ENCODE results near the gene BOD1.
A peak's percentile ranks its signal among the peaks of the same experiment; 100 is the strongest.

The BOD1 gene

GRCh38 chr5:173645890-173646574 is 29.6 kb upstream of the BOD1 start:
- no peak for DNase-seq
- Mint-ChIP-seq H3K27me3 (peaks cover 11 to 21% of the 10 kb centered on the region in 2 donors), H3K27ac (no peak overlapping the region), H3K9me3 (peaks cover 2 to 5% of the 10 kb centered on the region in 2 donors), H3K4me3 (no peak overlapping the region), H3K36me3 (no peaks in the 10 kb centered on the region), H3K4me1 (peaks cover 13 to 20% of the 10 kb centered on the region in 2 donors)
- no peak for ATAC-seq (replicated peaks)

DNA sequence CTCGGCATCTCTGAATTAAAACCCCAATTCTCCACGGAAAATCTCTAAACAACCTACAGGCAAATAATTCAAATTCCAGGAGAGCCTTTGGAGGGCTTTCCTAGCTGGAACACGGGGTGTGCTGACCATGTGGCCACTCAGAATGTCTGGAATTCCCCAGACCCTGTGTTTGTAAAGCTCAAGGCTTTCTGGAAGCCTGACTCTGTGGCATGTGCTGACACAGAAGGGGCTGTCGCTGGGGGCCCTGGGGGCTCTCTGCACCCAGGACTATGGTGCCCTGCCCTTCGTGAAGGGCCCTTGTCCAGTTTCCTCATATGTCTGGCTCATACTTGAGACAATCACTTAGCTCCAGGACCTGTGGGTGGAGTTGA is 29.0 kb upstream of the BOD1 start:
- H3K36me3 Mint-ChIP-seq = no peaks in the 10 kb centered on the region
- no peak for DNase-seq
- no peak for ATAC-seq (replicated peaks)
- no peak overlapping the region for H3K4me3 Mint-ChIP-seq
- no peak overlapping the region for H3K27ac Mint-ChIP-seq
- H3K27me3 Mint-ChIP-seq = peaks cover 5 to 15% of the 10 kb centered on the region in 2 donors
- H3K9me3 Mint-ChIP-seq = no peaks in the 10 kb centered on the region
- H3K4me1 Mint-ChIP-seq = peaks cover 15 to 20% of the 10 kb centered on the region in 2 donors

DNA sequence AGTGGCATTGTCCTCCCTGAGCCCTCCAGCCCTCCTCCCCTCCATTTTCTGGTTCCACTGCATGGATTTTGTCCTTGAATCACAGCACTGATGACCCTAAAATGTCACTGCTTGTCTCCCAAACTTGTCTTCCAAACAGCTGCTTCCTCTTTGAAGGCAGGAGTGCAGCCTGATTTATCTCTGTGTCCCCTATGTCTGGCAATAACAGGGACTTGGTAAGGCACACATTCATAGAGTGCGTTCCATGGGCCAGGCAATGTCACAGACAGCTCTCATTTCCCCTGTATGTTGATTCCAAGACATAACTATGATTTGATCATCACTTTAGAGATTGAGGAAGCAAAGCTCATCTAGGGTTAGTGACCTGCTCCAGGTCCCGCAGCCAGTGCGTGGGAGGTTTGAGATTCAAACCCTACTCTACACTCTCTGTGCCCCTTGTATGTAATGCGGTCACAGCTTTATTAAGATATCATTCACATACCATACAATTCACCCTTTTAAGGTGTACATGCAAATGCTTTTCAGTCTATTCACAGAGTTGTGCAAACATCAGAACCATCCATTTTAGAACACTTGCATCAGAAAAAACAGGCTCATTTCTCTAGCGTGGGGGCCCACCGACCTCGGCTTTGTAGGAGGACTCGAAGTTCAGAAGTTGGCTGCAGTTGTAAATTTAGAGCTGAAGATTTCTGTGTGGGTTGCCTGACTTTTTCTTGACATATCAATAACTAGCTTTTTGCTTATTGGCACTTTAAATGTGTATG is 28.4 kb upstream of the BOD1 start:
- Mint-ChIP-seq H3K36me3 (no peaks in the 10 kb centered on the region), H3K4me3 (no peak overlapping the region), H3K9me3 (no peaks in the 10 kb centered on the region), H3K27ac (no peak overlapping the region), H3K27me3 (peaks cover 0 to 11% of the 10 kb centered on the region in 2 donors), H3K4me1 (peaks cover 15 to 20% of the 10 kb centered on the region in 2 donors)
- DNase-seq (no peak), ATAC-seq (replicated peaks) (peak in 1 of 2 donors; percentile 33)

DNA sequence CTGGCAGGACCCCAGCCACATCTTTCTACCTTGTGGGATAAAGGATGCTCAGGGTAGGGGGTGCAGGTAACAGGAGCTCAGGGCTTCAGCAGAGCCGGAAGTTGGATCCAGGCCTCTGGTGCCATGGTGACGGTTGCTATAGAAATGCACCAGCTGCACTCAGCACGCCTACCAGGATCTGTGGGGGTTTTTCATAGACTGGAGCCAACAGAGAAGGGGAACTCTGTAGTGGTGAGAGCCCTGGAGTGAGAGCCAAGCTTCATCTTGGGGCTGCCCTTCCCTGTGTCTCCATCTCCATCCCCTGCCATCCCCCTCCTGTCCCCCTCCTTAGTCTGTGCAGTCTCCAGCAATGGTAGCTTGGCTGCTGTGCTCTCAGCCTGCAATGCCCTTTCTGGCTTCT is 27.5 kb upstream of the BOD1 start:
- no peaks in the 10 kb centered on the region for H3K9me3 Mint-ChIP-seq
- H3K27ac Mint-ChIP-seq = peak overlapping the region; percentile 38
- peaks cover 0 to 11% of the 10 kb centered on the region in 2 donors for H3K27me3 Mint-ChIP-seq
- ATAC-seq (replicated peaks) (peak; percentile 74 to 91), DNase-seq (peak; percentile 9)
- H3K4me3 Mint-ChIP-seq = no peak overlapping the region
- no peaks in the 10 kb centered on the region for H3K36me3 Mint-ChIP-seq
- peaks cover 15 to 20% of the 10 kb centered on the region in 2 donors for H3K4me1 Mint-ChIP-seq

- Mint-ChIP-seq H3K4me3 (no peak overlapping the region), H3K27me3 (peaks cover 0 to under 1% of the 10 kb centered on the region in 2 donors), H3K27ac (peak overlapping the region; percentile 9), H3K36me3 (no peaks in the 10 kb centered on the region), H3K4me1 (peaks cover 17 to 20% of the 10 kb centered on the region in 2 donors), H3K9me3 (no peaks in the 10 kb centered on the region)
- ATAC-seq (replicated peaks) (no peak), DNase-seq (no peak)
Measured at GRCh38 chr5:173642895-173643481, 26.5 kb upstream of the BOD1 start.

DNA sequence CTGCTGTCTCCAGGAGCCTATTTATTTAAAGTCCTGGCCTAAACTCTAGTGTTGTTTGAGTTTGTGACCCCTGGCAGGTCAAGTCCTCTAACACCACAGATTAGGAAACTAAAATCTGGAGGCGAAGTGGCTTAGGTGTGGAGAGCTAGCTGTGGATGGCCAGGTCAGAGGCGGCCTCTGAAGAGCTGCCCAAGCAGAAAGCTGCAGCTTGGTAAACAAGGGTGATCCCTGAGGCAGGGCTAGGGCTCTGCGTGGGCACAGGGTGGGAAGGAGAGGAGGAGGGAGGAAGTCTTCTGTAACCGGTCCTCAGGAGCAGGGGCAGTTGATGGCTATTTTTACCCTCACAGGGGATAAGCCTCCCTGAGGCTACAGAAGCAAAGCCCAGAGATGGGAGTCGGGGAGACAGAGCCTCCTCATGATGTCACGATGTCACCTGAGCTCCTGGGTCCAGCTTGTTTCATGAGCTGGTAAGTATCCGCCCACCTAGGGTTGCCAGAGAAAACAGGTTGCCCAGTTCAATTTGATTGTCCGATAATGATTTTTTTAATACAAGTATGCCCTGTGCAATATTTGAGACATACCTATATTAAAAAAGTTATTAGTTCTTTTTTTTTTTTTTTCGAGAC is 25.9 kb upstream of the BOD1 start:
- H3K4me1 Mint-ChIP-seq = peaks cover 17 to 24% of the 10 kb centered on the region in 2 donors
- no peaks in the 10 kb centered on the region for H3K9me3 Mint-ChIP-seq
- no peaks in the 10 kb centered on the region for H3K27me3 Mint-ChIP-seq
- H3K4me3 Mint-ChIP-seq = no peak overlapping the region
- no peak for DNase-seq
- ATAC-seq (replicated peaks) = no peak
- H3K27ac Mint-ChIP-seq = no peak overlapping the region
- no peaks in the 10 kb centered on the region for H3K36me3 Mint-ChIP-seq

DNA sequence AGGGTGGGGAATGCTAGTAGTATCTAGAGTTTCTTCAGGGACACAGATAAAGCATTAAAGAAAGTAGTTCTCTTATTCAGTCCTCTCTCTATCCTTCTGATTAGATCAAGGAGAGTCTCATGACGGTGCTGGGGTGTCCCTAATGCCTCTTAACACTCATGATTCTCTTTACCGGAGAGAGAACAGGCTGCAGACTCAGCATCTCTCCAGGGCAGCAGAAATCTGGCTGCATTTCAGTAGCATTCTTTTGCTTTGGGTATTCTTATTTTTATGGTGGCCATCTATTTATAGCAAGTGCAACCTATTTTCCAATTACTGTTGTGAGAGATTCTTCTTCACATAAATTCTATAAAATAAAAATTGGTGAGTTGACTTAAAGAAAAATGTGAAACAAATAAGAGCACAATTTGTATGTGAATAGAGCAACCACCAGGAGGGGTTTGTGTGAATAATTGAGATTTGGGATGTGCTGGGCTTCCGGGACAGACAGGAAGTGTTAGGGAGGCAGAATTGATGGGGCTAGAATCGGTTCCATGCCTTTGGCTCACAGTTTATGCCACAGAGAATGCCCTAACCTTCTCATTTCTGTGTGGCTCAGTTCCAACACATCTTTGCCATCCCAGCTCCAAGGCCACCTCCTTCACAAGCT is 23.8 kb upstream of the BOD1 start:
- peaks cover 19 to 26% of the 10 kb centered on the region in 2 donors for H3K4me1 Mint-ChIP-seq
- no peaks in the 10 kb centered on the region for H3K27me3 Mint-ChIP-seq
- no peaks in the 10 kb centered on the region for H3K9me3 Mint-ChIP-seq
- H3K27ac Mint-ChIP-seq = no peak overlapping the region
- DNase-seq = no peak
- no peak overlapping the region for H3K4me3 Mint-ChIP-seq
- ATAC-seq (replicated peaks) = no peak
- H3K36me3 Mint-ChIP-seq = no peaks in the 10 kb centered on the region

GRCh38 chr5:173638126-173639040 is 21.9 kb upstream of the BOD1 start:
- no peaks in the 10 kb centered on the region for H3K36me3 Mint-ChIP-seq
- H3K27ac Mint-ChIP-seq = no peak overlapping the region
- H3K27me3 Mint-ChIP-seq = peaks cover 0 to 4% of the 10 kb centered on the region in 2 donors
- ATAC-seq (replicated peaks) (peak; percentile 34 to 49), DNase-seq (no peak)
- no peak overlapping the region for H3K4me3 Mint-ChIP-seq
- H3K4me1 Mint-ChIP-seq = peaks cover 7 to 10% of the 10 kb centered on the region in 2 donors
- H3K9me3 Mint-ChIP-seq = no peaks in the 10 kb centered on the region

DNA sequence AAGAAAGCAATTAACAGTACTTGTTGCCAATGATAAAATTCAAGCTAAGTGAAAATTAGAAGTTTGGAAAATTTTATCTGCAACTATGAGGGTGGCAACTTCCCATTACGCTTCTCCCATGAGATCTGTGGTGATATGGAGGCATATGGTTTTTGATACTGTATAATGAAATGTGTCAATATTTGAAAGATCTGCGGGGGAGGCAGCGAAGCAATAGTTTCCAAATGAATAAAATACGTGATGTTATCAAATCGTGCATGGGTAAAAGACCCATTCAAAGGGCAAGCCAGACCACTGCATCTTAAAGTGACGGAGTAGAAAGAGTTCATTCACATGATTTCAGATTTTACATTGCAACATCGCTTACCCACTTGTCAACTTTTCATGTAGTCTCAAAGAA is 20.9 kb upstream of the BOD1 start:
- Mint-ChIP-seq H3K4me1 (peaks cover 7 to 9% of the 10 kb centered on the region in 2 donors), H3K4me3 (no peak overlapping the region), H3K27me3 (peaks cover 0 to 9% of the 10 kb centered on the region in 2 donors), H3K9me3 (no peaks in the 10 kb centered on the region), H3K36me3 (no peaks in the 10 kb centered on the region), H3K27ac (no peak overlapping the region)
- ATAC-seq (replicated peaks) = peak; percentile 79 to 82
- DNase-seq = peak; percentile 11

GRCh38 chr5:173634465-173634983 is 18.1 kb upstream of the BOD1 start:
- peaks cover 5 to 6% of the 10 kb centered on the region in 2 donors for H3K4me1 Mint-ChIP-seq
- no peak overlapping the region for H3K27ac Mint-ChIP-seq
- H3K4me3 Mint-ChIP-seq = no peak overlapping the region
- DNase-seq (no peak), ATAC-seq (replicated peaks) (no peak)
- no peaks in the 10 kb centered on the region for H3K36me3 Mint-ChIP-seq
- no peaks in the 10 kb centered on the region for H3K9me3 Mint-ChIP-seq
- peaks cover 7 to 15% of the 10 kb centered on the region in 2 donors for H3K27me3 Mint-ChIP-seq

DNA sequence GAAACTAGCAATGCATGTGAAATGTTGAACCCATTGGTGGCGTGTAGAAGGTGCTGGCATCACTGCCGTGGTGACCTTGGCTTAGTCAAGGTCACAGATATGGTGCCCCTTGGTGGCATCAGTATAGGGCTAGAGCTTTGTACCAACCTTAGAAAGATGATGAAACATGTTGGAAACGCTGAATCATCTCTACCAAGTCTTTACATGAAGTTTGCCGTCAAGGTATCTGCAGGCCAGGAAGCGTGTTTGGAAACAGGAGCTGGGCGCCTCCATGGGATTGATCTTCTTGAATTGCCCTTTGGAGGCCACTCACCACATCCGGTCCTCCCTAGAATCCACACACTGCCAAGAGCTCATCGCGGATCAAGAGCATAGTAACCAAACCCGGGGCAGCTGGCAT is 16.9 kb upstream of the BOD1 start:
- H3K4me1 Mint-ChIP-seq = peaks cover 3 to 11% of the 10 kb centered on the region in 2 donors
- no peaks in the 10 kb centered on the region for H3K9me3 Mint-ChIP-seq
- no peaks in the 10 kb centered on the region for H3K36me3 Mint-ChIP-seq
- DNase-seq (no peak), ATAC-seq (replicated peaks) (no peak)
- H3K4me3 Mint-ChIP-seq = no peak overlapping the region
- H3K27me3 Mint-ChIP-seq = peaks cover 7 to 15% of the 10 kb centered on the region in 2 donors
- no peak overlapping the region for H3K27ac Mint-ChIP-seq

- peaks cover 0 to 9% of the 10 kb centered on the region in 2 donors for H3K4me1 Mint-ChIP-seq
- H3K9me3 Mint-ChIP-seq = no peaks in the 10 kb centered on the region
- H3K27me3 Mint-ChIP-seq = peaks cover 7 to 15% of the 10 kb centered on the region in 2 donors
- ATAC-seq (replicated peaks) (no peak), DNase-seq (no peak)
- no peak overlapping the region for H3K4me3 Mint-ChIP-seq
- H3K27ac Mint-ChIP-seq = no peak overlapping the region
- no peaks in the 10 kb centered on the region for H3K36me3 Mint-ChIP-seq
Measured at GRCh38 chr5:173631478-173631877, 15.0 kb upstream of the BOD1 start.

DNA sequence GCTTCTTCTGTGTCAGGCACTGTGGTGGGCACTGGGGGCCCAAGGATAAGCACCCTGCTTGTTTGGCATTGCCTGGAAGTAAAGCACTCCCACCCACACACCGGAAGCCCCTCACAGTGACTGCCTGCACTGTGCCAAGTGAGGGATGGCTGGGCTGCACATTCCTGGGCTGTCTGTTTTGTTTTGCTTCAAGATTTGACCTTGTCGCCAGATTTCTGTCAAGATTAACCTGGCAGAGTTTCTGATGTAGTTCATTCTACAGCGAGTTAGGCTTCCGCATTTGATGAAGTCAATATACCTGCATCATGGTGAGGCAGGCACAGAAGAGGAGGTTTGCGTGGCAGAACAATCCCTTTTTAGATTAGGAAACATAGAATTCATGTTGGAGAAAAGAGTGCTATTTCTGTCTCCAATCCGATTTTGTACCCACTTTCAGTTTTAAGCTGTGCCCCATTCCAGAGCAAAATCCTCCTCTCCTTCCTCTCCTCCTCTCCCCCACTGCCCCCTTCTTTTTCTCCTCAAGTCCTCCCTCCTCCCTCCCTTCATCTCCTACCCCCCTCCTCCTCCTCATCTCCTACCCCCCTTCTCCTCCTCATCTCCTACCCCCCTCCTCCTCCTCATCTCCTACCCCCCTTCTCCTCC is 14.4 kb upstream of the BOD1 start:
- ATAC-seq (replicated peaks) (no peak), DNase-seq (no peak)
- H3K27me3 Mint-ChIP-seq = peaks cover 7 to 15% of the 10 kb centered on the region in 2 donors
- H3K27ac Mint-ChIP-seq = no peak overlapping the region
- H3K4me3 Mint-ChIP-seq = no peak overlapping the region
- H3K4me1 Mint-ChIP-seq = peaks cover 2 to 14% of the 10 kb centered on the region in 2 donors
- H3K9me3 Mint-ChIP-seq = no peaks in the 10 kb centered on the region
- no peaks in the 10 kb centered on the region for H3K36me3 Mint-ChIP-seq
